GM18505 (cell line): ENCODE results near the gene TUBGCP3.

ENCODE experiments used
- ATAC-seq: cut with Tn5 transposase; IDR thresholded peaks from one replicate; pipeline ENCODE4 v1.9.1; 2021; ENCODE audit not compliant: unreplicated experiment
- POLR2A ChIP-seq: IDR thresholded peaks from 4 replicates; pipeline ENCODE4 v1.6.1; 2011; ENCODE audit warnings: borderline replicate concordance; ENCODE audit not compliant: insufficient read depth, insufficient read length; ENCODE audit errors: extremely low read depth

TUBGCP3 gene

GRCh38 chr13:112457081-112457480, 130.9 kb downstream of the TUBGCP3 start:
- TF ChIP-seq POLR2A: no peak
- ATAC-seq: no peak

- ATAC-seq: no peak
- TF ChIP-seq POLR2A: no peak
Observed at GRCh38 chr13:112456138-112457056, 131.6 kb downstream of the TUBGCP3 start.

- ATAC-seq: no peak
- no peak for TF ChIP-seq POLR2A
Observed at GRCh38 chr13:112455476-112456059, 132.4 kb downstream of the TUBGCP3 start.

GRCh38 chr13:112454648-112455334, 133.2 kb downstream of the TUBGCP3 start:
- no peak for ATAC-seq
- no peak for TF ChIP-seq POLR2A

GRCh38 chr13:112453874-112454647, 133.9 kb downstream of the TUBGCP3 start:
- ATAC-seq: no peak
- TF ChIP-seq POLR2A: no peak

- ATAC-seq: no peak
- TF ChIP-seq POLR2A: no peak
Observed at GRCh38 chr13:112453207-112453829, 134.6 kb downstream of the TUBGCP3 start.

GRCh38 chr13:112452380-112453206, 135.4 kb downstream of the TUBGCP3 start:
- no peak for ATAC-seq

GRCh38 chr13:112451512-112452379, 136.2 kb downstream of the TUBGCP3 start:
- no peak for TF ChIP-seq POLR2A
- ATAC-seq: no peak

More at GRCh38 chr13:112452380-112453206, 135.4 kb downstream of the TUBGCP3 start:
- TF ChIP-seq POLR2A: no peak

- TF ChIP-seq POLR2A: no peak
- ATAC-seq: no peak
Observed at GRCh38 chr13:112450904-112451240, 137.1 kb downstream of the TUBGCP3 start.

- no peak for ATAC-seq
- no peak for TF ChIP-seq POLR2A
Observed at GRCh38 chr13:112450118-112450903, 137.6 kb downstream of the TUBGCP3 start.
